GM18520 (cell line): Measurements from ENCODE around the gene GAB1.
A peak's percentile ranks its signal among the peaks of the same experiment; 100 is the strongest.

Experiments used
- ATAC-seq: cut with Tn5 transposase; IDR thresholded peaks from one replicate; pipeline ENCODE4 v1.9.1; 2021; ENCODE audit not compliant: unreplicated experiment

The GAB1 gene

DNA sequence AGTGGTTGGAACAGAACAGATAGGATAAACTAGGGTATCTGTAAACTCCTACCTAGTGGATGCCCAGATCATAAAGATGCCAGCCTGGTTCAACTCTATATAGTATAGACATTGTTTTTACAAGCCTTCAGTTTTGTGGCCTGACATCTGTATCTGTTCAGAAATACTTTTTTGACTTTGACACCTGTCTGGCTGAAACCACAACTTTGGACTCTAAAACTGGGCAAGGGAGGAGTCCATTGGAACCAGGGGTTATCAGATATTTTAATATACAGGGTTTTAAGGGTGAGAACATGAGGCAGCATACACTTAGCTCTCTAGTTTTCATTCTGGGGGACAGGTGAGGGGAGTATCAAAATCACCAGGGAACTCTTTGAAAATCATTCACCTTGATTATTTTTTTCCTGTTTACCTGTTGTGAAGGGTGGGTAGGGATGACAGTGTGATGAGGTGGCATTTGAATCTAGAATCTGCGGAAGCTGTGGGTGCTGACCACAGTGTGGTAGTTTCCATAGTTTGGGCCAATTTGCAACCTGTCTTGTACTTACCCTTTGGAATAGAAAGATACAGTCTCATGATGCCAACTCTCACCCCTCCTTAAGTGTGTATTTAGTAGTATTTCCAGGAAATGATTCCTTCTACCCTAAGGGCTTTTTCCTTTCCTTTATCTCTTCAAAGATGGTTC is 20.6 kb downstream of the GAB1 start:
- ATAC-seq = peak; percentile 21

DNA sequence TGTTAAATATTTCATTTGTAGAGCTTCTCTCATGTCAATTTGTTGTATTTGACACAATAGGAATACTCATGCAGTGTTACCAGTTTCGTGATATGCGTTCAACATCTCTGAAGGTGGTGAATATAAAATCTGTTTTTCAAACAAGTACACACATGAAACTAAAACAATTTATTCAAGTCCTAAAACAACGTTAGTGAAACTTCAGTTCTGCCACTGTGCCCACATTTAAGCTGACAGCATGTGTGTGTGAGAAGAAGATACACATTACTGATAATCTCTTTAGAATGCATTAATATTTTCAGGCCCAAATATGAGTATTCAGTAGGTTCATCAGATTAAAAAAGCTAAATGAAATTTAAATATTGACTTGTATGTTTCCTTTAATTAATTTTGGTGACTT is 21.7 kb downstream of the GAB1 start:
- ATAC-seq = no peak

DNA sequence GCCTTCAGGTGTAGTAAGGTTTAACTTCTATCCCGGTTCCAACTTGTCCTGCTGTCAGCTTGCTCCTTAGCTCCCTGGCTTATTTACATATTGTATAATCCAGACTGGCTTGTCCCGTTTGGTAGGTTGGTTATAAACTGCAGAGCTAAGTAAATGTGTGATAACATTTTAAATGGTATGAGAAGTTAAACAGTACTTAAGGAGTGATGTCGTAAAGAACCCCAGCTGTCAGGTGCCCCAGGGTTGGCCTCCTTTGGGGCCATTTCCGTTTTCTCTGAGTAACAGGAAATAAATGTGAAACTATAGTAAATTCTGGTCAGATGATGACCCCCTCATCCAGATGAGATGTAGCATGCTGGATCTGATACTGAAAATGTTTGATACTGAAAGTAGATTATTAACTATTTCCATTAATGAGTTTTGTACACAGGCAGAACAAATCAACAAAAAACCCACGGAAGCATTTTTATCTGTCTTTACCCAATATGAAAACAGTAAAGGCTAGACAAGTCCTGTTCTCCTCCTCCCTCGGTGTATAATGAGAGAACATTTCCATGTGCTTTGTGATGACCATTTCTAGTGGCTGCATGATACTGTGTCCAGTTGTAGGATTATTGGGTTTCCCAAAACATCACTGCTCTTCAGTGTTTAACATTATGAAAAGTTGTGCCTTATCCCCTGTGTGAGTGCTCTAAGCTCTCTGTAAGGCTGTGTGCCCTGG is 22.4 kb downstream of the GAB1 start:
- ATAC-seq = peak; percentile 70

DNA sequence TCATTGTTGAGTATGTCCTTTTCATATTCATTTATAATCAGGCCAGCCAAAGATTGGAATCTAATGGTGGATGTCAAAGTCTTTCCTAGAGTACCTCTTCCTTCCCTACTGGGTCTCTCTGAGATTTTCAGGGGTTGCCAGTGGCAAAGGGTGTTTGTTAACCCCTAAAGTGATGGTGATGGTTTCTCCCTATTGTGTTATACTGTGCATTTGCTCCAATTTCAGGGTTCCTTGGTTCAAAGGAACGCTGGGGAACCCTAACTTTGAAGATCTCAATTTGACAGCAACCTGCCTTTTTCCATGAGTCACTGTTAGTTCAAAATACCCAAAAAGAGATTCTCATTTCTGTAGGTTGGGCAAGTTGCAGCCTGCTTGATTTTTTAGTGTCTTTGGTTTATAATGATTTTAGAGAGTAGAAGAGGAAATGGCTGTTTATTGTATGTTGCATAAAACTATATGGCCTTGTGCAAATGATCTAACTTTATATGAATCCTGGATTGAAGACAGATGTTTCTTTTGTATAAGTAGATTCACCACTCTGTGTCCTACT is 23.0 kb downstream of the GAB1 start:
- no peak for ATAC-seq

- ATAC-seq = no peak
Measured at GRCh38 chr4:143360838-143361625, 24.4 kb downstream of the GAB1 start.

DNA sequence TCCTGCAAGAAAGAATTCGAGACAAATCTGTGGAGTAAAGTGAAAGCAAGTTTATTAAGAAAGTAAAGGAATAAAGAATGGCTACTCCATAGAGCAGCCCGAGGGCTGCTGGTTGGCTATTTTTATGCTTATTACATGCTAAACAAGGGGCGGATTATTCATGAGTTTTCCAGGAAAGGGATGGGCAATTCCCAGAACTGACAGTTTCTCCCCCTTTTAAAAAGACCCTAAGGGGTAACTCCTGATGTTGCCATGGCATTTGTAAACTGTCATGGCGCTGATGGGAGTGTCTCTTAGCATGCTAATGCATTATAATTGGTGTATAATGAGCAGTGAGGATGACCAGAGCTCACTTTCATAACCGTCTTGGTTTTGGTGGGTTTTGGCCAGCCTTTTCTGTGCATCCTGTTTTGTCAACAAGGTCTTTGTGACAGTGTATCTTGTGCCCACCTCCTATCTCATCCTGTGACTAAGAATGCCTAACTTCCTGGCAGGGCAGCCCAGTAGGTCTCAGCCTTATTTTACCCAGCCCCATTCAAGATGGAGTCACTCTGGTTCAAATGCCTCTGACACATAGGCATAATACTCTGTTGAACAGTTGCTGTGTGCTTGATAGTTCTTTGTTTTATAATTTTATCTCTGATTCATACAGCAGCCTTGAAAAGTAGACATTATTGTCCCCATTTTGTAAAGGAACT is 25.8 kb downstream of the GAB1 start:
- ATAC-seq = no peak

DNA sequence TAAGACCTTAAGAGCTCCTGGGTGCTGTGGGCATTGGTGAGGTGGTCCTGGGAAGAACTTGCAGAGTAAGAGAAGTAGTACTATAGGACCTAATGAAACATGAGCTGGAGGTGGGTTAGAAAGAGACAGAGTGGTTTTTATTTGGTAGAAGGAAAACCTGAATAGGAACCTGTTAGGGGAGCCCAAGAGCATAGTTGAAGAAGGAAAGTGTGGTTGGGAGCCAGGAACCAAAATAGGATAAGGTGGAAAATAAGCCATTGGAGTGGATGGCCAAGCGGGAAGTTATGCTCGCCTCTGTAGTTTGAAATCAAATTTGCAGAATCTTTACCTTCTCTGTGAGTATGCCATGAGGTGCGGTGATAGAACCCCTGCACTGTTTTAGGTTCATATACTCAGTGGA is 26.7 kb downstream of the GAB1 start:
- ATAC-seq = no peak

DNA sequence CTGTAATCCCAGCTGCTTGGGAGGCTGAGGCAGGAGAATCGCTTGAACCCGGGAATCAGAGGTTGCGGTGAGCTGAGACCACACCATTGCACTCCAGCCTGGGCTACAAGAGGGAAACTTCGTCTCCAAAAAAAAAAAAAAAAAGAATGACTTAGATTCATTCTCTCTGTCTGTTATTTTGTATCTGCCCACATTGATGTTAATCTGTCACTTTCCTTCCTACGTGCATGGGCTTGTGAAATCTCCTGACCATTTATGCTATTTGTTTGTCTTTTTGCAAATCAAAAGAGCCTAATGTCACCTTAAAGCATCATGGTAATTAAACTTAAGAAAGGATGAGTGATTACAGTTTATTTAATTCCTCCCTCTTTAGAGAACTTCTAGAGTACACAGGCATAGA is 27.4 kb downstream of the GAB1 start:
- no peak for ATAC-seq

DNA sequence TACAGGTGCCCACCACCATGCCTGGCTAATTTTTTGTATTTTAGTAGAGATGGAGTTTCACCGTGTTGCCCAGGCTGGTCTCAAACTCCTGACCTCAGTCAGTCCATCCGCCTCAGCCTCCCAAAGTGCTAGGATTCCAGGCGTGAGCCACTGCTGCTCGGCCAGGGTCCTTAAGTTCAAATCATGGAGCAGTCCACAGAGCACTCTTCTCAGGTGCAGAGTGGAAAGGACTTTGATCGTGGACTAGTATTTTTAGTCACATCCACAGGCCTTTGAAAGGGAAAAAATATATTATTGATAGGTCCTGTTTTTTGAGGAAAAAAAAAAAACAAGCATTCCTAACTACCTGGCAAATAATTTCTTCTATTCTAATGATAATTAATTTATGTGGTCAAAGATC is 31.2 kb downstream of the GAB1 start:
- no peak for ATAC-seq

GRCh38 chr4:143369552-143369951 is 32.9 kb downstream of the GAB1 start:
- no peak for ATAC-seq

DNA sequence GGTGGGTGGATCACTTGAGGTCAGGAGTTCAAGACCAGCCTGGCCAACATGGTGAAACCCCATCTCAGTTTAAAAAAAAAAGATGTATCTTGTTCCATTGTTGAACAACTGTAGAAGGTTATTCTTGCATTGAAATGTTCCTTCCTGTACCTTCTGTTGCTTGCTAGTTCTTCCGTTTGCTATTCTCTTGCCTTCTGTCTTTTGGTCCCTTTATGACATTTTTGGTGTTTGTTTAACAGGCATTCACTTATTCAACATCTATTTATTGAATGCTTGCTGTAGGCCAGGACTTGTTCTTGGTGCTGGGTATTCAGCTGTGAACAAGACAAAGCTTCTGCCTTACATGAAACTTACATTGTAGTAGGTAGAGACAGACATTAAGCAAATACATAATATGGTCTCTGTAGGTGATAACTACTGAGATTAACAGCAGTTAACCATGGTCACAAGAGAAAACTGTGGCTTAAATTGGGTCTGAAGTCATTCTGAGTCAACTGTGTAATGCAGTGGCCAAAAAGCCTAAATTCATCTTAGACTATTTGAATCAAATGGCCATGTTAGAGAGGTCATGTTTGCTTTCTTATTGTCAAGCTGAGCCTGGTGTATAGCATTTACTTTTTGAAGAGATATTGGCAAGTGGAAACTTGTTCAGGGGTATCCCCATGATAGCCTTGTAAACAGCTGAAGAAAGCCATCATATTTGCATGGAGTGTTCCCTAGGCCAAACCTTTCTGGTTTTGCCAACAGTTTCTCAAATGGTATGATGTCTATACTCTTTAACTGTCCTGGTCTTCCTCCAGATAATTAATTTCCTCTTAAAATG is 35.6 kb downstream of the GAB1 start:
- ATAC-seq = peak; percentile 83

DNA sequence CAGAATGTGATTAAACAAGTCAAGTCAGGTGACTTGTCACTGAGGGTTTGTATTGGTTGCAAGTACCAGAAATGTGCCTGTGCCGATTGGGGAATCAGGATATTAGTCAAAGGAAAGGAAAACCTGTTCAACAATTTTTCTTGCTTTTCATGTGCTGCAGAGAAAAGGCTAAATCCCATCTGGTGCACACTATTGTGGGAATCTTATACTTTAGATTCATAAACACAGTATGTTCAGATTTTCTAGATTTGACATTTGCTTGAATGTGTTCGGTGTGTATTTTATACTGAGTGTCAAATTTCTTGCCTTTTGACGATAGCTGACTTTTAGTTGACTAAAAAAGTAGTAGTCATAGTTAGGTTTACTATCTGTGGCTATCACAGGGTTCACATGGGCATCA is 37.6 kb downstream of the GAB1 start:
- ATAC-seq = no peak

DNA sequence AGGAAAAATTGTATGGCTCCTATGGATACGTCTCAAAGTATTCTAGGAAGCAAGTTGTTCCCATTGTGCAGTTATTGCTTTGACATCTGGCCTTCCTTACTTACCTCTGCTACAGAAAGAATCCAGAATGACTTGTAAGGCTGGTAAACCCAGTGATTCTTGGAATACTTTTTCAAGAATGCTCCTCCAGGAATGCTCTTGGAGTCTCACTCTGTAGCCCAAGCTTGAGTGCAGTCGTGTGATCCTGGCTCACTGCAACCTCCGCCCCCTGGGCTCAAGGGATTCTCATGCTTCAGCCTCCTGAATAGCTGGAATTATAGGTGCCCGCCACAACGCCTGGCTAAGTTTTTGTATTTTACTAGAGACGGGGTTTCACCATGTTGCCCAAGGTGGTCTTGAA is 38.1 kb downstream of the GAB1 start:
- no peak for ATAC-seq

- no peak for ATAC-seq
Measured at GRCh38 chr4:143375326-143376073, 38.8 kb downstream of the GAB1 start.

- peak; percentile 50 for ATAC-seq
Measured at GRCh38 chr4:143377611-143378099, 41.0 kb downstream of the GAB1 start.

GRCh38 chr4:143380629-143381028 is 44.0 kb downstream of the GAB1 start:
- no peak for ATAC-seq

- ATAC-seq = peak; percentile 22
Measured at GRCh38 chr4:143381189-143382118, 44.8 kb downstream of the GAB1 start.

- ATAC-seq = no peak
Measured at GRCh38 chr4:143382596-143382995, 45.9 kb downstream of the GAB1 start.
